GM12864 (cell line): ENCODE results near the gene DRP2.

Experiments
- DNase-seq: peaks from one replicate; pipeline ENCODE4 v3.0.0-alpha.2; 2011; ENCODE audit warnings: low read depth
- H3K4me3 ChIP-seq: 2 replicates; pipeline ENCODE4 v1.5.1; 2011; ENCODE audit warnings: mild to moderate bottlenecking, low read depth, low read length, control low read depth
- CTCF ChIP-seq: IDR thresholded peaks from 2 replicates; pipeline ENCODE4 v1.5.1; 2011; ENCODE audit warnings: low read depth, mild to moderate bottlenecking, moderate library complexity, low read length, control low read depth, inconsistent platforms; ENCODE audit errors: missing control alignments

The DRP2 gene

GRCh38 chrX:101219864-101220346 is 319 bp downstream of the DRP2 start:
- no peak overlapping the region for H3K4me3 ChIP-seq
- DNase-seq: no peak
- TF ChIP-seq CTCF: no peak

GRCh38 chrX:101220662-101221260 is 1.2 kb downstream of the DRP2 start:
- no peak for TF ChIP-seq CTCF

GRCh38 chrX:101223226-101223625 is 3.6 kb downstream of the DRP2 start:
- no peak overlapping the region for H3K4me3 ChIP-seq
- no peak for DNase-seq
- no peak for TF ChIP-seq CTCF

More at GRCh38 chrX:101220662-101221260, 1.2 kb downstream of the DRP2 start:
- no peak overlapping the region for H3K4me3 ChIP-seq
- no peak for DNase-seq

GRCh38 chrX:101229170-101229569 is 9.6 kb downstream of the DRP2 start:
- no peak overlapping the region for H3K4me3 ChIP-seq
- no peak for DNase-seq
- no peak for TF ChIP-seq CTCF

- H3K4me3 ChIP-seq: no peak overlapping the region
- TF ChIP-seq CTCF: no peak
- DNase-seq: no peak
Measured at GRCh38 chrX:101230636-101231035, 11.1 kb downstream of the DRP2 start.

- TF ChIP-seq CTCF: no peak
- no peak for DNase-seq
- no peak overlapping the region for H3K4me3 ChIP-seq
Measured at GRCh38 chrX:101231080-101231479, 11.5 kb downstream of the DRP2 start.

- no peak for TF ChIP-seq CTCF
- DNase-seq: no peak
- no peak overlapping the region for H3K4me3 ChIP-seq
Measured at GRCh38 chrX:101232316-101232715, 12.7 kb downstream of the DRP2 start.
